HEK293 (cell line): ENCODE results near the gene LGALS8.

Experiments used
- CTCF ChIA-PET: fragments of 350-600 bp; formaldehyde crosslinking; extraction: SDS; loops from one replicate; lab custom pipeline; 2021; ENCODE audit warnings: antibody characterized with exemption; lab: Yijun Ruan, JAX
- POLR2A ChIA-PET: fragments of 300-600 bp; formaldehyde crosslinking; extraction: SDS; loops from one replicate; lab custom pipeline; 2020; ENCODE audit warnings: antibody characterized with exemption, inconsistent platforms; lab: Yijun Ruan, JAX
- H3K27ac ChIP-seq: fragments of 200-500 bp; sonication (Bioruptor generic); 2 replicates; pipeline ENCODE4 v1.5.1; 2014; ENCODE audit warnings: low read depth, low read length, control low read depth, inconsistent platforms; ENCODE audit errors: extremely low read depth
- H3K36me3 ChIP-seq, 2 experiments: fragments of 200-500 bp in 1 of 2; sonication (Bioruptor generic) in 1 of 2; 1 replicate in 1 of 2; 2 replicates in 1 of 2; pipeline ENCODE4 v1.5.1; 2014 to 2017; ENCODE audit warnings: inconsistent platforms in 2 of 2, low read length in 2 of 2; ENCODE audit not compliant: control insufficient read depth in 2 of 2, insufficient read depth in 1 of 2
- H3K4me1 ChIP-seq: fragments of 200-500 bp; sonication (Bioruptor generic); 2 replicates; pipeline ENCODE4 v1.5.1; 2014; ENCODE audit warnings: mild to moderate bottlenecking, low read length, inconsistent platforms; ENCODE audit not compliant: control insufficient read depth, insufficient read depth
- H3K4me3 ChIP-seq: 2 replicates; pipeline ENCODE4 v1.5.1; 2011; ENCODE audit warnings: low read depth, mild to moderate bottlenecking, control low read depth, low read length, moderate library complexity
- H3K9me3 ChIP-seq: fragments of 200-500 bp; sonication (Bioruptor generic); 2 replicates; pipeline ENCODE4 v1.5.1; 2014; ENCODE audit warnings: low read depth, low read length, inconsistent platforms; ENCODE audit not compliant: control insufficient read depth, insufficient read depth
- EGR2 ChIP-seq: fragments of 450-650 bp; formaldehyde crosslinking; IDR thresholded peaks from 2 replicates; pipeline ENCODE4 v1.5.1; 2016; ENCODE audit warnings: low read depth, missing biosample characterization, missing genetic modification characterization
- FEZF1 ChIP-seq: fragments of 450-650 bp; formaldehyde crosslinking; IDR thresholded peaks from 2 replicates; pipeline ENCODE4 v1.5.1; 2016; ENCODE audit warnings: missing biosample characterization, missing genetic modification characterization
- KLF10 ChIP-seq: fragments of 450-650 bp; IDR thresholded peaks from 2 replicates; pipeline ENCODE4 v1.5.1; 2018; ENCODE audit warnings: missing biosample characterization, mild to moderate bottlenecking, missing genetic modification characterization
- KLF16 ChIP-seq: fragments of 450-650 bp; formaldehyde crosslinking; IDR thresholded peaks from 2 replicates; pipeline ENCODE4 v1.5.1; 2017; ENCODE audit warnings: missing biosample characterization, missing genetic modification characterization
- SCRT1 ChIP-seq: fragments of 450-650 bp; formaldehyde crosslinking; IDR thresholded peaks from 2 replicates; pipeline ENCODE4 v1.5.1; 2016; ENCODE audit warnings: missing biosample characterization, missing genetic modification characterization, borderline replicate concordance
- SCRT2 ChIP-seq: fragments of 450-650 bp; formaldehyde crosslinking; IDR thresholded peaks from 2 replicates; pipeline ENCODE4 v1.5.1; 2016; ENCODE audit warnings: missing biosample characterization, missing genetic modification characterization
- WT1 ChIP-seq: fragments of 450-650 bp; formaldehyde crosslinking; IDR thresholded peaks from 2 replicates; pipeline ENCODE4 v1.5.1; 2016; ENCODE audit warnings: missing biosample characterization, missing genetic modification characterization
- ZBTB21 ChIP-seq: fragments of 450-650 bp; formaldehyde crosslinking; IDR thresholded peaks from 2 replicates; pipeline ENCODE4 v1.5.1; 2017; ENCODE audit warnings: missing biosample characterization, missing genetic modification characterization
- ZFHX2 ChIP-seq: fragments of 450-650 bp; formaldehyde crosslinking; conservative IDR thresholded peaks from 2 replicates; pipeline ENCODE4 v1.5.1; 2016; ENCODE audit warnings: missing biosample characterization, missing genetic modification characterization
- ZFP41 ChIP-seq: fragments of 450-650 bp; formaldehyde crosslinking; IDR thresholded peaks from 2 replicates; pipeline ENCODE4 v1.5.1; 2016; ENCODE audit warnings: missing biosample characterization, missing genetic modification characterization, borderline replicate concordance
- ZNF175 ChIP-seq: fragments of 450-650 bp; formaldehyde crosslinking; IDR thresholded peaks from 2 replicates; pipeline ENCODE4 v1.5.1; 2016; ENCODE audit warnings: missing biosample characterization, missing genetic modification characterization
- ZNF19 ChIP-seq: fragments of 450-650 bp; formaldehyde crosslinking; IDR thresholded peaks from 2 replicates; pipeline ENCODE4; 2016; ENCODE audit warnings: missing biosample characterization, missing genetic modification characterization, low read depth
- ZNF335 ChIP-seq: fragments of 450-650 bp; formaldehyde crosslinking; conservative IDR thresholded peaks from 2 replicates; pipeline ENCODE4 v1.5.1; 2016; ENCODE audit warnings: missing biosample characterization, missing genetic modification characterization
- ZNF571 ChIP-seq: fragments of 450-650 bp; formaldehyde crosslinking; IDR thresholded peaks from 2 replicates; pipeline ENCODE4 v1.5.0; 2017; ENCODE audit warnings: missing biosample characterization, missing genetic modification characterization
- TF ChIP-seq, protein P1 (sequence below): fragments of 450-650 bp; IDR thresholded peaks from 2 replicates; pipeline ENCODE4 v1.5.1; 2018; ENCODE audit warnings: missing biosample characterization, mild to moderate bottlenecking, missing genetic modification characterization
- TF ChIP-seq, protein P2 (sequence below): fragments of 450-650 bp; formaldehyde crosslinking; IDR thresholded peaks from 2 replicates; pipeline ENCODE4 v1.5.1; 2016; ENCODE audit warnings: missing biosample characterization, missing genetic modification characterization
- TF ChIP-seq, protein P3 (sequence below): fragments of 450-650 bp; formaldehyde crosslinking; IDR thresholded peaks from 2 replicates; pipeline ENCODE4 v1.5.1; 2016; ENCODE audit warnings: missing biosample characterization, missing genetic modification characterization
- TF ChIP-seq, protein P4 (sequence below): fragments of 450-650 bp; formaldehyde crosslinking; IDR thresholded peaks from 2 replicates; pipeline ENCODE4 v1.5.1; 2017; ENCODE audit warnings: missing biosample characterization, missing genetic modification characterization
- TF ChIP-seq, protein P5 (sequence below): fragments of 450-650 bp; formaldehyde crosslinking; IDR thresholded peaks from 2 replicates; pipeline ENCODE4 v1.5.1; 2016; ENCODE audit warnings: missing biosample characterization, missing genetic modification characterization, borderline replicate concordance
- TF ChIP-seq, protein P6 (sequence below): fragments of 450-650 bp; formaldehyde crosslinking; IDR thresholded peaks from 2 replicates; pipeline ENCODE4 v1.5.1; 2016; ENCODE audit warnings: missing biosample characterization, missing genetic modification characterization

Gene LGALS8

DNA sequence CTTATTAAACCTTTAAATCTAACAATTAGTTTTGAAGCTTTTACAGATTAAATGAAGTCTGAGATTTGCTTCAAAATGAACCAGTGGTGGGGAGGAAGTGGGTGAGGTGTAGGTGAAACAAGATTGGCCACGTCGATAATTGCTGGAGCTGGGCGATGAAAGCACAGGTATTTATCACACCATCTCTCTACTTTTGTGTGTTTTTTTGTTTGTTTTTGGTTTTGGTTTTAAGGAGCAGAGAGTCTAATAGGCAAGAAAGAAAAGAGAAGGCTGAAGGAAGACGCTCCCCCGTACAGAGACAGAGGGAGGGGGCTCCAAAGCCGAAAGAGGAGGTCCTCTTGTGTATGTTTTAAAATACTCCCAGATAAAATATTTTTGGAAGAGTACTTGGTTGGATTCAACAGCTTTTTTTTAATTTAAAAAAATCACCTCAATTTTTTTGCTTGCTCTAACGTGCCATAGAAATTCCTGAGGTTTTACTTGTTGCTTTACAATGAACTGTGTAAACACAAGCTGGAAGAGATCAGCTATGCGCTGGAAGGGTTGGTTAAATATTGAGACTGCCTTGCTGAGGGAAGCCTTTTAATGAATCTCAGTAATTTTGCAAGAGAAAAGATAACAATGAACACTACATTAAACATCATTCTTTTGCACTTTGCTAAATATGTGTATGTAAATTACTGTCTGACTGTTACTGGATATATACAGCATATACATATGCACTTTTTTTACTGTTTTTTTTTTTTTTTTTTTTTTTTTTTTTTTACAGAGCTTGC is 6.7 kb upstream of the LGALS8 start:
- H3K4me3 ChIP-seq, result peak overlapping the region; percentile 19
- H3K9me3 ChIP-seq, result no peaks in the 10 kb centered on the region
- CTCF ChIA-PET, result interaction anchor here (0.5 to 1.6 kb wide), 6 partner anchors 9 to 453 kb away, joined by 3 to 5 read pairs (median 4); no protein-coding TSS in a partner anchor
- H3K36me3 ChIP-seq, result no peaks in the 10 kb centered on the region
- TF ChIP-seq SCRT2, result peak; percentile 98
- TF ChIP-seq, protein P1, sequence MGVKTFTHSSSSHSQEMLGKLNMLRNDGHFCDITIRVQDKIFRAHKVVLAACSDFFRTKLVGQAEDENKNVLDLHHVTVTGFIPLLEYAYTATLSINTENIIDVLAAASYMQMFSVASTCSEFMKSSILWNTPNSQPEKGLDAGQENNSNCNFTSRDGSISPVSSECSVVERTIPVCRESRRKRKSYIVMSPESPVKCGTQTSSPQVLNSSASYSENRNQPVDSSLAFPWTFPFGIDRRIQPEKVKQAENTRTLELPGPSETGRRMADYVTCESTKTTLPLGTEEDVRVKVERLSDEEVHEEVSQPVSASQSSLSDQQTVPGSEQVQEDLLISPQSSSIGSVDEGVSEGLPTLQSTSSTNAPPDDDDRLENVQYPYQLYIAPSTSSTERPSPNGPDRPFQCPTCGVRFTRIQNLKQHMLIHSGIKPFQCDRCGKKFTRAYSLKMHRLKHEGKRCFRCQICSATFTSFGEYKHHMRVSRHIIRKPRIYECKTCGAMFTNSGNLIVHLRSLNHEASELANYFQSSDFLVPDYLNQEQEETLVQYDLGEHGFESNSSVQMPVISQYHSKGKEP (tag by site-specific recombination), result peak; percentile 42; the same call in 1 of the 2 replicates
- TF ChIP-seq, protein P2, sequence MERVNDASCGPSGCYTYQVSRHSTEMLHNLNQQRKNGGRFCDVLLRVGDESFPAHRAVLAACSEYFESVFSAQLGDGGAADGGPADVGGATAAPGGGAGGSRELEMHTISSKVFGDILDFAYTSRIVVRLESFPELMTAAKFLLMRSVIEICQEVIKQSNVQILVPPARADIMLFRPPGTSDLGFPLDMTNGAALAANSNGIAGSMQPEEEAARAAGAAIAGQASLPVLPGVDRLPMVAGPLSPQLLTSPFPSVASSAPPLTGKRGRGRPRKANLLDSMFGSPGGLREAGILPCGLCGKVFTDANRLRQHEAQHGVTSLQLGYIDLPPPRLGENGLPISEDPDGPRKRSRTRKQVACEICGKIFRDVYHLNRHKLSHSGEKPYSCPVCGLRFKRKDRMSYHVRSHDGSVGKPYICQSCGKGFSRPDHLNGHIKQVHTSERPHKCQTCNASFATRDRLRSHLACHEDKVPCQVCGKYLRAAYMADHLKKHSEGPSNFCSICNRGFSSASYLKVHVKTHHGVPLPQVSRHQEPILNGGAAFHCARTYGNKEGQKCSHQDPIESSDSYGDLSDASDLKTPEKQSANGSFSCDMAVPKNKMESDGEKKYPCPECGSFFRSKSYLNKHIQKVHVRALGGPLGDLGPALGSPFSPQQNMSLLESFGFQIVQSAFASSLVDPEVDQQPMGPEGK, result peak; percentile 65
- peak; percentile 40; the same call in 1 of the 2 replicates for TF ChIP-seq WT1
- 0 out of 2 replicates have a peak, but pooled peaks have one; percentile 2 for TF ChIP-seq ZBTB21 (tag by site-specific recombination)
- TF ChIP-seq, protein P3, sequence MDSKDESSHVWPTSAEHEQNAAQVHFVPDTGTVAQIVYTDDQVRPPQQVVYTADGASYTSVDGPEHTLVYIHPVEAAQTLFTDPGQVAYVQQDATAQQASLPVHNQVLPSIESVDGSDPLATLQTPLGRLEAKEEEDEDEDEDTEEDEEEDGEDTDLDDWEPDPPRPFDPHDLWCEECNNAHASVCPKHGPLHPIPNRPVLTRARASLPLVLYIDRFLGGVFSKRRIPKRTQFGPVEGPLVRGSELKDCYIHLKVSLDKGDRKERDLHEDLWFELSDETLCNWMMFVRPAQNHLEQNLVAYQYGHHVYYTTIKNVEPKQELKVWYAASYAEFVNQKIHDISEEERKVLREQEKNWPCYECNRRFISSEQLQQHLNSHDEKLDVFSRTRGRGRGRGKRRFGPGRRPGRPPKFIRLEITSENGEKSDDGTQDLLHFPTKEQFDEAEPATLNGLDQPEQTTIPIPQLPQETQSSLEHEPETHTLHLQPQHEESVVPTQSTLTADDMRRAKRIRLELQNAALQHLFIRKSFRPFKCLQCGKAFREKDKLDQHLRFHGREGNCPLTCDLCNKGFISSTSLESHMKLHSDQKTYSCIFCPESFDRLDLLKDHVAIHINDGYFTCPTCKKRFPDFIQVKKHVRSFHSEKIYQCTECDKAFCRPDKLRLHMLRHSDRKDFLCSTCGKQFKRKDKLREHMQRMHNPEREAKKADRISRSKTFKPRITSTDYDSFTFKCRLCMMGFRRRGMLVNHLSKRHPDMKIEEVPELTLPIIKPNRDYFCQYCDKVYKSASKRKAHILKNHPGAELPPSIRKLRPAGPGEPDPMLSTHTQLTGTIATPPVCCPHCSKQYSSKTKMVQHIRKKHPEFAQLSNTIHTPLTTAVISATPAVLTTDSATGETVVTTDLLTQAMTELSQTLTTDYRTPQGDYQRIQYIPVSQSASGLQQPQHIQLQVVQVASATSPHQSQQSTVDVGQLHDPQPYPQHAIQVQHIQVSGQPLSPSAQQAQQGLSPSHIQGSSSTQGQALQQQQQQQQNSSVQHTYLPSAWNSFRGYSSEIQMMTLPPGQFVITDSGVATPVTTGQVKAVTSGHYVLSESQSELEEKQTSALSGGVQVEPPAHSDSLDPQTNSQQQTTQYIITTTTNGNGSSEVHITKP (tag by site-specific recombination), result peak; percentile 97
- TF ChIP-seq KLF16 (tag by site-specific recombination), result no peak
- TF ChIP-seq EGR2 (tag by site-specific recombination), result peak; percentile 73
- TF ChIP-seq ZNF19 (tag by site-specific recombination), result no peak
- TF ChIP-seq ZFP41, result no peak
- TF ChIP-seq, protein P4, sequence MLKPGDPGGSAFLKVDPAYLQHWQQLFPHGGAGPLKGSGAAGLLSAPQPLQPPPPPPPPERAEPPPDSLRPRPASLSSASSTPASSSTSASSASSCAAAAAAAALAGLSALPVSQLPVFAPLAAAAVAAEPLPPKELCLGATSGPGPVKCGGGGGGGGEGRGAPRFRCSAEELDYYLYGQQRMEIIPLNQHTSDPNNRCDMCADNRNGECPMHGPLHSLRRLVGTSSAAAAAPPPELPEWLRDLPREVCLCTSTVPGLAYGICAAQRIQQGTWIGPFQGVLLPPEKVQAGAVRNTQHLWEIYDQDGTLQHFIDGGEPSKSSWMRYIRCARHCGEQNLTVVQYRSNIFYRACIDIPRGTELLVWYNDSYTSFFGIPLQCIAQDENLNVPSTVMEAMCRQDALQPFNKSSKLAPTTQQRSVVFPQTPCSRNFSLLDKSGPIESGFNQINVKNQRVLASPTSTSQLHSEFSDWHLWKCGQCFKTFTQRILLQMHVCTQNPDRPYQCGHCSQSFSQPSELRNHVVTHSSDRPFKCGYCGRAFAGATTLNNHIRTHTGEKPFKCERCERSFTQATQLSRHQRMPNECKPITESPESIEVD (tag by site-specific recombination), result peak; percentile 68
- TF ChIP-seq, protein P5, sequence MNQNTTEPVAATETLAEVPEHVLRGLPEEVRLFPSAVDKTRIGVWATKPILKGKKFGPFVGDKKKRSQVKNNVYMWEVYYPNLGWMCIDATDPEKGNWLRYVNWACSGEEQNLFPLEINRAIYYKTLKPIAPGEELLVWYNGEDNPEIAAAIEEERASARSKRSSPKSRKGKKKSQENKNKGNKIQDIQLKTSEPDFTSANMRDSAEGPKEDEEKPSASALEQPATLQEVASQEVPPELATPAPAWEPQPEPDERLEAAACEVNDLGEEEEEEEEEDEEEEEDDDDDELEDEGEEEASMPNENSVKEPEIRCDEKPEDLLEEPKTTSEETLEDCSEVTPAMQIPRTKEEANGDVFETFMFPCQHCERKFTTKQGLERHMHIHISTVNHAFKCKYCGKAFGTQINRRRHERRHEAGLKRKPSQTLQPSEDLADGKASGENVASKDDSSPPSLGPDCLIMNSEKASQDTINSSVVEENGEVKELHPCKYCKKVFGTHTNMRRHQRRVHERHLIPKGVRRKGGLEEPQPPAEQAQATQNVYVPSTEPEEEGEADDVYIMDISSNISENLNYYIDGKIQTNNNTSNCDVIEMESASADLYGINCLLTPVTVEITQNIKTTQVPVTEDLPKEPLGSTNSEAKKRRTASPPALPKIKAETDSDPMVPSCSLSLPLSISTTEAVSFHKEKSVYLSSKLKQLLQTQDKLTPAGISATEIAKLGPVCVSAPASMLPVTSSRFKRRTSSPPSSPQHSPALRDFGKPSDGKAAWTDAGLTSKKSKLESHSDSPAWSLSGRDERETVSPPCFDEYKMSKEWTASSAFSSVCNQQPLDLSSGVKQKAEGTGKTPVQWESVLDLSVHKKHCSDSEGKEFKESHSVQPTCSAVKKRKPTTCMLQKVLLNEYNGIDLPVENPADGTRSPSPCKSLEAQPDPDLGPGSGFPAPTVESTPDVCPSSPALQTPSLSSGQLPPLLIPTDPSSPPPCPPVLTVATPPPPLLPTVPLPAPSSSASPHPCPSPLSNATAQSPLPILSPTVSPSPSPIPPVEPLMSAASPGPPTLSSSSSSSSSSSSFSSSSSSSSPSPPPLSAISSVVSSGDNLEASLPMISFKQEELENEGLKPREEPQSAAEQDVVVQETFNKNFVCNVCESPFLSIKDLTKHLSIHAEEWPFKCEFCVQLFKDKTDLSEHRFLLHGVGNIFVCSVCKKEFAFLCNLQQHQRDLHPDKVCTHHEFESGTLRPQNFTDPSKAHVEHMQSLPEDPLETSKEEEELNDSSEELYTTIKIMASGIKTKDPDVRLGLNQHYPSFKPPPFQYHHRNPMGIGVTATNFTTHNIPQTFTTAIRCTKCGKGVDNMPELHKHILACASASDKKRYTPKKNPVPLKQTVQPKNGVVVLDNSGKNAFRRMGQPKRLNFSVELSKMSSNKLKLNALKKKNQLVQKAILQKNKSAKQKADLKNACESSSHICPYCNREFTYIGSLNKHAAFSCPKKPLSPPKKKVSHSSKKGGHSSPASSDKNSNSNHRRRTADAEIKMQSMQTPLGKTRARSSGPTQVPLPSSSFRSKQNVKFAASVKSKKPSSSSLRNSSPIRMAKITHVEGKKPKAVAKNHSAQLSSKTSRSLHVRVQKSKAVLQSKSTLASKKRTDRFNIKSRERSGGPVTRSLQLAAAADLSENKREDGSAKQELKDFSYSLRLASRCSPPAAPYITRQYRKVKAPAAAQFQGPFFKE (tag by site-specific recombination), result no peak
- TF ChIP-seq ZNF571 (tag by site-specific recombination), result no peak
- no peak for TF ChIP-seq ZNF175 (tag by site-specific recombination)
- no peak for TF ChIP-seq KLF10
- TF ChIP-seq ZFHX2, result peak; percentile 60
- peak; percentile 50; the same call in 1 of the 2 replicates for TF ChIP-seq FEZF1
- TF ChIP-seq ZNF335 (tag by site-specific recombination), result peak; percentile 63
- TF ChIP-seq, protein P6, sequence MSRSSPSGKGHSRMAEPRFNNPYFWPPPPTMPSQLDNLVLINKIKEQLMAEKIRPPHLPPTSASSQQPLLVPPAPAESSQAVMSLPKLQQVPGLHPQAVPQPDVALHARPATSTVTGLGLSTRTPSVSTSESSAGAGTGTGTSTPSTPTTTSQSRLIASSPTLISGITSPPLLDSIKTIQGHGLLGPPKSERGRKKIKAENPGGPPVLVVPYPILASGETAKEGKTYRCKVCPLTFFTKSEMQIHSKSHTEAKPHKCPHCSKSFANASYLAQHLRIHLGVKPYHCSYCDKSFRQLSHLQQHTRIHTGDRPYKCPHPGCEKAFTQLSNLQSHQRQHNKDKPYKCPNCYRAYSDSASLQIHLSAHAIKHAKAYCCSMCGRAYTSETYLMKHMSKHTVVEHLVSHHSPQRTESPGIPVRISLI (tag by site-specific recombination), result peak; percentile 96
- TF ChIP-seq SCRT1 (tag by site-specific recombination), result peak; percentile 91
- TF ChIP-seq, all 188 proteins: peak for 13
- Histone ChIP-seq H3K4me1 (peaks cover 23% of the 10 kb centered on the region), H3K27ac (no peak overlapping the region; the same call in 1 of the 2 replicates)
- POLR2A ChIA-PET, result interaction anchor here (0.5 to 1.8 kb wide), 10 partner anchors 9 to 1988 kb away, joined by 3 to 9 read pairs (median 3); partner anchors contain the start of gene HEATR1
